Right forelimb (tissue), 1 donor: Measurements from ENCODE around the gene TMEM178B.
"Not testable (repeated sequence)": the region's sequence is repeated elsewhere in the genome, so short reads cannot be mapped to it uniquely, and the experiment has no call there.

ENCODE experiments used
- DNase-seq: peaks from one replicate; pipeline ENCODE4 v3.0.0-alpha.2; 2018

Gene TMEM178B

DNA sequence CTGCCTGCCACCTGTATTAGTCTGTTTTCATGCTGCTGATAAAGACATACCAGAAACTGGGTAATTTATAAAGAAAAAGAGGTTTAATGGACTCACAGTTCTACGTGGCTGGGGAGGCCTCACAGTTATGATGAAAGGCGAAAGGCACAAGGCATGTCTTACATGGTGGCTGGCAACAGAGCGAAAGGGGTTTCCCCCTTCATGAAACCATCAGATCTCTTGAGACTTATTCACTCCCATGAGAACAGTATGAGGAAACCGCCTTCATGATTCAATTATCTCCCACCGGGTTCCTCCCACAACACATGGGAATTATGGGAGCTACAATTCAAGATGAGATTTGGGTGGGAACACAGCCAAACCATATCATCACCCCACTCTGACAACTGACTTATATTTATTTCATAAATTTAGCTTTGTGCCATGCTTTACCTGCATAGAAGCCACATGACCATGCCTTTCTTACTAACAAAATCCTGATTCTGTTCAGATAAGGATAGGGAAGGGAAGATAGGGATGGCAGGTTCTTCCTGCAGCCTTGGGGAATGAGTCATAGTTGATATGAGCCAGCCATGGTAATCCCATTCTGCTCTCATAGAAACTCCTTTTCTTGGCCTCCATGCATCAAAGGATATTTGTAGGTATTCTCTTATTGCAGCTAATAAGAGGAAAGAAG, 286.0 kb downstream of the TMEM178B start:
- DNase-seq = no peak

DNA sequence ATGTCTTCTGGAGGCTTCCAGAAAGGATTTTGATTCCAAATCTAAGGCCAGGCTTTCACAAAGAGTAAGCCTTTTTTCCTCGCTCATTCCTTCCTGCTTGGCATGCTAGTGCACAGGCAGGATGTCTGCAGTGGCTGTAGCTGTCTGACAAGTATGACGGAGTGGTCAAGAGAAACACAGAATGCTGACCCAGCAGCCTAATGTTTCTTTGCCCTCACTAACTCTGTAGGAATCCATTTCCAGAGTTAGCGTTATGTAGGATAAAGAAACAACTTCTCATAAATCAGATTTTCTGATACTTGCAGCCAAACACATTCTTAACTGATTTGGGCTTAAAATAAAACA, 286.5 kb downstream of the TMEM178B start:
- DNase-seq = no peak

DNA sequence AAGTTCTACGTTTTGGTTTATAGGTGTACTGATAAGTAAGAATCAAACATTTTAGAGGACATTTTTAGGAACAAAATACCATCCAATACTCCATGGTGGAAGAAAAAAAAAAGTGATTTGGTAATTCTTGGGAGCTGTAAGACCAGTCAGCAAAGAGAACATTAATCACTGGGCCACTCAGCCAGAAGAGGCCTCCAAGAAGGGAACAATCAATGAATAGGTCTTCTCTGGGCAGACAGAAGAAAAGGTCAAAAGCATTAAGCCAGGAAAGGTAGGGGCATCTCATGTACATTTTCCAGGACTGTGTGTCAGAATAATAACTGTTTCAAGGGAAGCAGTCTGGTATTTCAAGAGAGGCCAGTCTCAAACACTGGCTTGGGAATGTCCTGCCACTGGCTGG, 286.9 kb downstream of the TMEM178B start:
- DNase-seq = no peak

DNA sequence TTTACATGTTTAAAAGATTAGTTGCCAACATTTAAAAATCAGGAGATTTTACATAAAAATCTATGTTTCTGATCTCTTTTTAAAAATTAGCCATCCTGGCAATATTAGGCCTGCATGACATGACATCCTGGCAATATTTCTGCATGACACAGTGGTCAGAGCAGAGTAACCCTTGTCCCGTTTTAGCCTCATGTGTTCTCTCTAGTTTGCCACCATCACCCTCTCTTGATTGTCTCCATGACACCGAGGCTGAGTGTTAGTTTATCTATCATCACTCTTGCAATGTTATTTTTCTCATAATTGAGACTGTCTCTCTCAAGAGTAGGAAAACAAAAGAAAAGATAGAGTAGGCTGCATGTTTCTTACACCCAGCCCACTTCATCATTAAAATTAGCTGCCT, 287.6 kb downstream of the TMEM178B start:
- no peak for DNase-seq

DNA sequence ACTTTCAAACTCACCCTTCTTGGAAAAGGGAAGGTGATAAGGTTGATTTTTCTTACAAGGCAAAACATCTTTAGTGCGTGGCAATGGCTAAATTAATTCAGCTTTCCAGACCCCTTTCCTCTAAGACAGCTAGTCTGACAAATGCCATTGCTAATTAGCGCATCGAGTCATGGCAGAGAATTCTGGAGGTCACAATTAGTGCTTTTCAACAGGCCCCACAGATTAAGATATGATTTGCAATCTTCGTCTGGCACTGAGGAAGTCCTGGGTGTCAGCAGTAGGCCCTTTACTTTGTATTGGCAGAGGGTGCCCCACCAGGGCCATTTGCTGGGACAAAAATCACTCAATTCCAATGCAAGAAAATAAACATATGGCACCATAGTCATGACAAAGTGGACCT, 288.1 kb downstream of the TMEM178B start:
- DNase-seq = no peak

DNA sequence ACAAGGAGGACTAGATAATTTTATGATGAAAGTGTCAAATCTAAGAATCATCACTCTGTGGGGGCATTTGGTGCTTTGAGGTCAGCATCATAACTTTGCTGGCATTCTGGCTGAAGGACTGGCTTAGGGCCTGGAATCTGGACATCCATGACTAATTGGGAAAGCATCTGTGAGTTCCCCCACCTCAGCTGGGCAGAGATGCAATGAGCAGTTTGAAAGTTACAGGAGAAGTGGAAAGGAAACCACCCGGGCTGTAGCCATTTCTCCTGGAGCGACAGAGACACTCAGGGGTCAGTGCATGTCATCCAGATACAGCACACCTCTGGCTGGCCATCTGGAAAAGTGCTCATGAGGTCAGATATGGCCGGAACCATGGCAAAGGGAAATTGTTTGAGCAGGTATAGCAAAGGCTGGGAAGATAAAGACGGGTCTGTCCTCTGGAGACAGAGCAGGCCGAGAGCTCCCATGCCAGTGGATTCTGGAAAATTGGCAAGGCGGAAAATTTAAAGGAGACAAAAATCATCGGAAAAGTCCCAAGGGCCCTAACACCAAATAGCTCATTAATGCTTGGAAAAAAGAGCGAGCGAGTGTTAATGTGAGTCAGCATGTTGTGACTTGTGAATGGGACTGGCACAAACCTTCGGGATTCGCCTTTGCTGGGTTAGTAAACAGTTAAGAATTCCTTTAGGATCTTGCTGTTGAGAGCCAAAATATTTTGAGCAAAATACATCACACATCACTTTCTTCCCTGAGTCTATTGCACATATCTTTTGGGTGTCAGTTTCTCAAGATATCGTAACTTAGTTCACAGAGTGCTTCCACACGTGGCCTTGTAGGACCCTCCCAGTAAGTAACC, 288.9 kb downstream of the TMEM178B start:
- DNase-seq = no peak

DNA sequence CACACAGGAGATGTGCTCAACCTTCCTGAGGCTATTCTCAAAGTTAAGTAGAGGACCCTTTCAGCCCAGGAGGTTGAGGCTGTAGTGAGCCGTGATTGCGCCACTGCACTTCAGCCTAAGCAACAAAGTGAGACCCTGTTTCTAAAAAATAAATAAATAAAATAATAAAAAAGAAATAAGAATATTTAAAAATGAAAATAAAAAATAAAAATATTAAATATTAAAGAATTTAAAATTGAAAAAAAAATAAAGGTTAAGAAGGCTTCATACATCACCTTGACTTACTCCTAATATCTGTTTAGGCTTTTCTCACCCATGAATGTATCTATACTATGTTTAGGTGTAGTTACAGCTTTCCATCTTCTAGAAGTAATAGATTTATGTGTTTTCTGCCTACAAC, 289.9 kb downstream of the TMEM178B start:
- no peak for DNase-seq

DNA sequence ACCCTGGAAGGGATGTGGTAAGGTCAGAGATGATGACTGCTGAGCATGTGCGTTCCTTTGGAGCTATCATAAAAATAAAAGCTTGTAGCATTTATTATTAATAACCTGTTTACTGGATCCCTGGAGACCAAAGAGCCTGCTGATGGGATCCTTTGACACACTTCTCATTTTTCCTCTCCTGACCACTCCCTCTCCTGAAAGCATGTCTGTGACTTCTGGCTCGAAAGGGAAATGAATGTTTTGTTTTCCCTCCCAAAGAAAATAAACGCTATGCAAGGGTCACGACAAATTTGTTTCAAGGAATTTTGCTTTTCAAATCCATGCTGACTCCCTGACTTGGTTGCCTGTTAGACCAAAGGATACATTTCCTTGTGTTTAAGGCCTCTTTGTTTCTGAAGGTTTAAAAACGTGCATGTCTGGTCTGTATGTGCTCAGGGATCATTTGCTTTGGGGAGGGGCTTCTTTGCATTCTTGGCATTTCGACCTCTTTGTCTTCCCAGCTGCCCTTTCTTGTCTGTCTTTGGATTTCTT, 292.3 kb downstream of the TMEM178B start:
- no peak for DNase-seq

DNA sequence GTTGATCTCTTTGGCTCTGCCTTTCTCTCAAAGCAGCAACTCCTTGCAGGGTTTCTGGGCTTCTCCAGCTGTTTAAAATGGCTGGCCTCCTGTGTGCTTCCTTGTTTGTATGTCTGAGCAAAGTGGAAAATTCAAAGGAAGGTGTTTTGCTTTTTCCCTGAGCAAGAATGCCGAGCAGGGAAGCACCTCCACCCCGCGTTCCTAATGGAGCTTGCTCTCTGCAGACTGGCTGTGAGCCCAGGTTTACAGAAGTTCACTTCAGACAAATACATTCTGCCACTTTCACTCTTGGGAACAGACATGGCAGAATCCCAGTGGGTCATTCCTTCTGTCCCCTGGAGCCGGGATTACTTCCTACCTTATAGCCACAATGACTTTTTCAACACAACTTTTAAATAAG, 295.6 kb downstream of the TMEM178B start:
- no peak for DNase-seq

DNA sequence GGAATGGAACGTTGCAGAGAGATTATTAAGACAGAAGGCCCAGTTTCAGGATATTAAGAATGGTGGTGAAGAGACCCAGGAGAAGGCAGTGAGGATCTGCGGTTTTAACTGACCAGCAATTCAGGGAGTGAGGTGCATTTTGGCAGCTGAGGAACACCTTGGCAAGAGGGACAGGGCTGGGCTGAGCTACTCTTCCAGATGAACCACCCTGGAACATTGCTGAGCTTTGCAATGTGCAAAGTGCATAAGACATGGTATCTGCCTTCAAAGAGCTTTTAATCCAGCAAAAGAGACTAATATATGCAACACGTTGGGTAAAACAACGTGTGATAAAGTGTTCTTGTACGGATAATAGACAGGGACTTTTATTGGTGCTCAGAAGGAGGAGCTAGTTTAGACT, 296.3 kb downstream of the TMEM178B start:
- no peak for DNase-seq

DNA sequence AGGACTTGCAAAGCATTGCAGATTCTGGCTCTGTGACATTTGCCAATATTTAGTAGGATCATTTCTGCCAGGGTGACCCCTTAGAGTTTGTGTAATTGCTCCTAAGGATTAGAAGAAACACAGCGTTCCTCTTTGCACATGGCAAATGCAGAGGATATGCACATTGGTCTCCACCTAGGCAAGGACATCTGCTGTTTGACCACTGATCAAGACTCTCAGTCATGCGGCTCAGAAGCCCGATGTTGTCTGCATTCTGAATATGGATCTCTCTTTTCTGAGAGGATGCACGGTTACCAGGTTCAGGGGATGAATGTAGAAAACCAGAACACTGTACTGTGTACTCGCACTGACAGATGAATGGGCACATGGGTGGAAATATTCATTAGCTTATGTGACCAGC, 296.8 kb downstream of the TMEM178B start:
- no peak for DNase-seq

DNA sequence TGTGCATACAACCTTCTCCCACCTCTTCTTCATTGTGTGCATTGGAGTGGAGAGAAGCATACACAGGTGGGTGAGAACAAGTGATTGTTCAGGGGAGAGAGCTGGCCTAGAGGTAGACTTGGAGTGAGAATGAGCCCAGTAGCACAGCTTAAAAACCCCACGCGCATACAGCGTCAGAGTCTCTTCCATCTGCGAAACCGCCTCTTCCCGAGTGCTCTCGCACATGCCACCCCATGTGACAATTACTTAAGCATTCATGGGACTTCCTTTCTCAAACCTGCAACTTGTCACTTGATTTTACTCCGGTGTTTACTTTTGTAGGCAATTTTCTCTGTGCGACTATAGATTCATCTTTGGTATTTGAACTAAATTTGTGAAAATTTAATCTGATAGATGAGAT, 300.6 kb downstream of the TMEM178B start:
- no peak for DNase-seq

DNA sequence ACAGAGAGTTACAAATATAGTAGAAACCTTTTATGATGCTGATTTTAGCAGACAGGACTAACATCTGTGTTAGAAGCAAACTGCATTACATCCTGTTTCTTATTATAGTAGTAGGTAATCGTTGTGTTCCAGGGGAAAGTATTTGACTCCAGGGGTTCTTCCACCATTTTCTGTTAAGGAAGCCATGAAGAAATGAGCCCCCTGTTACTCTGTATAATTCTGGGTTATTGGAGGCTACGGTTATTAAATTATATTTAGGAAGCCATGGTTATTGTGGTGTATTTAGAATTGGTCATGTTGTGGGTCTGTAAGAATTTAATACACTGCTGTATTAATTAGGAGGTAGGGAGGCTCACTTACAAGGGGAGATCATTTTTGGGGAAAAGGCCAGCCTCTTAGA, 301.6 kb downstream of the TMEM178B start:
- no peak for DNase-seq

DNA sequence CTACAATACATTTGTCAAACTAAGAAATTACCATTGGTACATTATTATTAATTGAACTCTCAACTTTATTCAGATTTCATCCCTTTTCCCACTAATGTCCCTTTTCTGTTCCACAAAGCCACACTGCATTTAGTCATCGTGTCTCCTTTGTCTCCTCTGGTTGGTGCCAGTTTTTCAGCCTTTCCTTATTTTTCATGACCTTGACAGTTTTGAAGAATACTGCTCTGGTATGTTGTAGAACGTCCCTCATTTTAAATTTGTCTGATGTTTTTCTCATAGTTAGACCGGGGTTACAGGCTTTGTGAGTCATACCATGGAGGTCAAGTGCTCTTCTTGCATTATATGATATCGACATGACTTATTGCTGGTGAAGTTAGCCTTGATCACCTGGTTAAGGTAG, 304.0 kb downstream of the TMEM178B start:
- DNase-seq = no peak

DNA sequence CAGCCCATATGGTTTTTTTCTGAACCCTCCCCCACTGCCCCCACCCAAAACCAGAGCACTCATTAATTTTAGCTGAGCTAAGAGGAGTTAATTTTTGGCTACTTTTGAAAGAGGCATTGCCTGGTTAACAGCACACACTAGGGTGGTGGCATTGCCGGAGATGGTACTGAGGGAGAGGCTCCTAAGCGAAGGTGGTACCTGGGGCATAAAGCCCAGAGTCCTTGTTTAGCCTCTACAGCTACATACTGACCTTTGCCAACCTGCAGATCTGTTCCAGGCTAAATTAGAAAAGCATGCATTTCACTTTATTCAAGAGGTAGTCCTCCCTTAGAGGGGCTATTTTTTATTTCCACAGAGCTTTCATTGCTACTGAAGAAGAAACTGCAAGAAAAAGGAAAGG, 304.5 kb downstream of the TMEM178B start:
- DNase-seq = no peak

DNA sequence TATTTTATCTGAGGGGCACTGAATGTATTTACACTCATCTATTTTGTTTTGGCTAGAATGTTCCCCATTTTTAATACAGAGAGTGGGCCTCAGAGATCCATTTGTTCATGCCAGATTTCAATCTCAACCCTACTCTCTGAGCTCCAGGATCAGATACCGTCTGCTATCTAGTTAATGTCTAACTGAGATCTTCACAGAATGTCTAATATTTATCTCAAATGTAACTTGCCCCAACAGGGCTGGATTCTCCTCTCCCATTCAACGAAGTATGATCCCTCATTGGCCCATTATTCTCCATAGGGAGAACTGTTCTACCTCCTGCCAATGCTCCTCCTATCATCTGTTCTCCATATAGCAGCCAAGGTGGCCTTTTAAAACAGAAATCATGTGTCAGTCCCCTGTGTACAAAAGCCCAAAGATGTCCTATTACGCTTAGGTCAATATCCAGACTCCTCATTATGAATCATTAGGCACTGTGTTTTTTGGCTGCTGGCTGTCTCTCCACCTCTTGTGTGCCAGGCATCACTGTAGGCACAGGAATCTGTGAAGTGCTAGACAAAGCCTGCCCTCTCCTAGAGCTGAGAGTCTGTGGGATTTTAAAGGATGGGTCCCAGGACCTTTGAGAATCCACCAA, 308.0 kb downstream of the TMEM178B start:
- DNase-seq = no peak

DNA sequence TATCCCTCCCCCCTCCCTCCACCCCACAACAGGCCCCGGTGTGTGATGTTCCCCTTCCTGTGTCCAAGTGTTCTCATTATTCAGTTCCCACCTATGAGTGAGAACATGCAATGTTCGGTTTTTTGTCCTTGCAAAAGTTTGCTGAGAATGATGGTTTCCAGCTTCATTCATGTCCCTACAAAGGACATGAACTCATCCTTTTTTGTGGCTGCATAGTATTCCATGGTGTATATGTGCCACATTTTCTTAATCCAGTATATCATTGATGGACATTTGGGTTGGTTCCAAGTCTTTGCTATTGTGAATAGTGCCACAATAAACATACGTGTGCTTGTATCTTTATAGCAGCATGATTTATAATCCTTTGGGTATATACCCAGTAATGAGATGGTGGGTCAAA, 309.5 kb downstream of the TMEM178B start:
- not testable (repeated sequence) for DNase-seq

DNA sequence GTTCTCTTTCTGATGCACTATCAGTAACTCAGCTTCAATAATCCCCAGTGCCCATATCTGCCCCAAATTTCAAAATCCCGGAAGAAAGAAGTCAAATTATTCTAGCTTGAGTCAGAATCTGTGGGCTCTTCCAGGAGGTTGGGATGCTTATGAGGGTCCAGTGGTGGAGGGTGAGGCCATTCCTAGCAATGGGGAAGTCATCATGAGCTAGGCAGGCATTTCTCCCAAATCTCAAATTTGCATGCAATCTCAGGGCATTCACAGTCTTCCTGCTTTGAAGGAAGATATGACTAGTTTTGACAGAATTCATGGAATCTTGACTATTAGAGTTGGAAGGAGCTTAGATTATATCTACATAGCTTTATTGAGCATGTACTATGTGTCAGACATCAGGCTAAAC, 313.0 kb downstream of the TMEM178B start:
- DNase-seq = no peak

DNA sequence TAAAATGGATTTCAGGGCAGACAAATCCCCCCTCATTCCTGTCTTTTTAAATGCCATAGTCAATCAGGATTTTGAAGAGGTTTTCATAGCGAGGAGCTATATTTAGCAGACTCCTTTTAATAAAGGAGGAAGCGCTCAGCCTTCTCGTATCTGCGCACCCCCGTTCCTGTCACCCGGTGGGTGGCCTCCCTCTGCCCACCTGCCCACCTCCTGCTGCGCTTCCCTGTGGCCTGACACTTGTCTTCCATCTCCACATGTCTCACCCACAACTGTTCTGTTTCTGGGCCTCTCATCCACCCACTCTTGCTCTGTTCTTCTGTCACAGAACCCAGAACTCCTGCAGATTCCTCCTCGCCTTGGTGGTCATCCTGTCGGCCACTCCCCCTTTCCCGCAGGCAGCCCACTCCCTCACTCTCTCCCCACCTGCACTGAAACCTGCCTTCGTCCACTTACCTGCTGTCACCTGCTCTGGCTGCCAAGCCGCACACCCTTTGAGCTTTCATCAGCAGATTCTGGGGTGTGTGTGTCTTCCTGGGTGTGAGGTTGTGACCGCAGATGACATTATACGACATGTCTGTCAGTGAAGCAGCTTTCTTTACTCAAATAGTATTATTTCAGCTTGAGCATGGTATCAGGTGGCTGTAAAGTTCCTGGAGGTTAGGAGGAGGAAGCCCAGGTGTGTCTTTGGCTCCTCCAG, 313.8 kb downstream of the TMEM178B start:
- no peak for DNase-seq

DNA sequence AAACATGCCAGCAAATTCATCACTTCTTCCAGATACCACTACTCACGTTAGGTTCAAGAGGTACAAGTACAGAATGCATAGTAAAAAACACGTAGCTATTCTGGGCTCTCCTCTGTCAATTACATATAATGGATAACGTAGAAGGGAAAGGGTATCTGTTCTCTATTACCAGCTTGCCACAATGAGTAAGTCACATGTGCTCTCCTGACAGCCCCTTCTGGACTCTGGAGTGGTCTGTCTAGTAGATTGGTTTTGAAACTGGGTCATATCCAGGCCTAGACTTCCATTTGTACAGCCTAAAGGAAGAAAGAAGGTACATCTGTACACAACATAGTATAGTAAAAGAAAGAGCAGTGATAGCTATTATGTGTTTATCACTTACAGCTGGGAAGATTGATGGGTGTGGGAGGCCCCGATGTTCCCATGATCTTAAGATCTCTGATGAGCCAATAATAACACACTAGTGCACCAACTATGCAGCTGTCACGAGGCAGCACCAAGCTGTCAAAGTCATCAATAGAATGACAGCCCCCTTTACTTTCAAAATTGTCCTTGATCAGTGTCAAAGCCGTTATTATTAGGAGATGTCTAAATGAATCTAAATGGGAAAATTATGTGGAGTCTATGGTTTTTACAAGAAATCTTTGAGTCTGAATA, 315.4 kb downstream of the TMEM178B start:
- no peak for DNase-seq

DNA sequence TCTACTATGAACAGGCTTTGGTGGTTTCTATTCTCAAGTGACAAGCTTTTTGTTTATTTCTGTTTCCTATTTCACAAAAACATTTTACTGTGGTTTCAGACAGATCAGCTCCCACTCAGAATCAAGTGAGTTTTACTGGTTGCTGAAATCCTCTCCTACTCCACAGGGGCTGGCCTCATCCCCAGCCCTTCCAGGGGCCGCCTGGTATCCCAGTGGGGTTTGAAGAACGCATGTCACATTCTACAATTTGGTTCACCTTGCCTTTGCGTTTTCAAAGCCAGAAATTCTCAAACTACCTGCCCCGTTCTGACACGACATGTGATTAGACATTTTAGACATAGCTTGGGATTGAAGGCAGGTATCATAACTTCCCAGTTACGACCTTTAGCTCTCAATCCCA, 316.5 kb downstream of the TMEM178B start:
- no peak for DNase-seq

DNA sequence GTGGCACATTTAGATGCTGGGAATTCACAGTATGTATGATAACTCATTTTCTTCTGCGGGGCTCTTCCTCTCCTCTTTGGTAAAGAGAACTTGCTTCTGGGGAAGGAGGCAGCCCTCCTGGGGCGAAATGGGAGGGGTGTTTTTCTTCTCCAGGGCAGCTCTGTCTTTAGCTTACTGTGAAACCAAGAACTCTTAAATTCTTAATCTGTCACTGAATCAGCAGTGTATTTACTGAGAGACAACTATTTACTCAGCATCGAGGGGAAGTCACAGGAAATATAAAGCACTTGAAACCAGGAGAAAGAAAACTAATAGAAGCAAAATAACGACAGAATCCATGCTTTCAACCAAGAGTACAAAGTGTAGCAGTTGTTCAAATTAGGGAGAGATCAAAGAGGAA, 319.2 kb downstream of the TMEM178B start:
- DNase-seq = no peak
